Duodenal mucosa (tissue), 2 donors: Measurements from ENCODE around the gene LRG1.

Experiments used
- H3K27ac ChIP-seq: one replicate; pipeline ENCODE4 v1.7.0; 2013; ENCODE audit warnings: low read depth, low read length
- H3K27me3 ChIP-seq, 2 donors: one replicate each; pipeline ENCODE4 v1.7.0; 2013; ENCODE audit warnings: low read length in 2 of 2, control low read depth in 1 of 2; ENCODE audit not compliant: insufficient read depth in 2 of 2, control insufficient read depth in 1 of 2
- H3K36me3 ChIP-seq, 2 donors: one replicate each; pipeline ENCODE4 v1.7.0; 2013; ENCODE audit warnings: low read length in 2 of 2, control low read depth in 1 of 2; ENCODE audit not compliant: insufficient read depth in 2 of 2, control insufficient read depth in 1 of 2
- H3K4me1 ChIP-seq, 2 donors: one replicate each; pipeline ENCODE4 v1.7.0; 2013; ENCODE audit warnings: low read length in 2 of 2, control low read depth in 1 of 2; ENCODE audit not compliant: insufficient read depth in 2 of 2, control insufficient read depth in 1 of 2
- H3K4me3 ChIP-seq, 2 donors: one replicate each; pipeline ENCODE4 v1.7.0; 2013; ENCODE audit warnings: low read length in 2 of 2, low read depth in 1 of 2
- H3K9ac ChIP-seq, 2 donors: one replicate each; pipeline ENCODE4 v1.7.0; 2013; ENCODE audit warnings: low read length in 2 of 2, low read depth in 1 of 2
- H3K9me3 ChIP-seq, 2 donors: one replicate each; pipeline ENCODE4 v1.7.0; 2013; ENCODE audit warnings: low read length in 2 of 2, control low read depth in 1 of 2; ENCODE audit not compliant: control insufficient read depth in 1 of 2

The LRG1 gene

DNA sequence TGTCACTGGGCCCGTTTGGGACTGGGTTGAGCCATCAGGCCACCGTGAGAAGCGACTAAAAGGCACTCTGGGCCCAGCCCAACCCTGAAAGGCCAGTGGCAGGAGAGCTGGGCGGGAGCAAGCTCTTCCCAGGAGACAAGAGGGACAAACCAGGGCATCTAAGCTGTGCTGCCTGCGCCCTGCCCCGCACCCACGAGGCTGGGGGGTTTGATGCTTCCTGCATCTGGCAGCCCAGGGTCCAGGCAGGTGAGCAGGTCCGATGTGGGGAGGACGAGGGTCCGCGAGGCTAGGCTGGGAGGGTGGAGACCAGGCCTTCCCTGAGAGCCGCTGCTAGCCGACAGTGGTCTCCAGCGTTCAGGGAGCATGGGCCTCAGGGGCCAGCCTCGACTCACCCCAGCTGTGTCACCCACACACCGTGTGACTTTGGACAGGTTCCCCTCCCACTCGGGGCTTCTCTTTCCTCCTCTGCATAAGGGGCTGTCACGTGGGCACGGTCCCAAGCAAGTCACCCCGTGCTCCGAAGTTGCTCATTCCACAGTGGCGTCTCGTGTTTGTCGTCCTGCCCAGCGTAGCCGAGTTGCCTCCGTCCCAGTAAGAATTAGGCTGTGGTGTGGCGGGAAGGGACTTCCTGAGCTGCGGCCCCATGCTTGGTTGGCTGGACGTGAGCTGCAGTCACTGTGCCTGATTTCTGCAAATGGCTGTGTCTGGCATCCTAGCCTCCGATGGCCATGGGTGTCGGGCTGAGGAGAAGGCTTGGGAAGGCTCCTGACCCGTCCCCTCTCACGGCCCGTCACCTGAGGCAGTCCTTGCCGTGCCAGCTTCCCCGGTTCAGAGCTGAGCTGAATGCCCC, 37.3 kb downstream of the LRG1 start:
- Histone ChIP-seq H3K27me3 (no peaks in the 10 kb centered on the region), H3K9ac (no peak overlapping the region), H3K4me3 (no peak overlapping the region), H3K27ac (no peak overlapping the region), H3K36me3 (peaks cover 13 to 42% of the 10 kb centered on the region in 2 donors), H3K9me3 (no peaks in the 10 kb centered on the region), H3K4me1 (no peaks in the 10 kb centered on the region)

DNA sequence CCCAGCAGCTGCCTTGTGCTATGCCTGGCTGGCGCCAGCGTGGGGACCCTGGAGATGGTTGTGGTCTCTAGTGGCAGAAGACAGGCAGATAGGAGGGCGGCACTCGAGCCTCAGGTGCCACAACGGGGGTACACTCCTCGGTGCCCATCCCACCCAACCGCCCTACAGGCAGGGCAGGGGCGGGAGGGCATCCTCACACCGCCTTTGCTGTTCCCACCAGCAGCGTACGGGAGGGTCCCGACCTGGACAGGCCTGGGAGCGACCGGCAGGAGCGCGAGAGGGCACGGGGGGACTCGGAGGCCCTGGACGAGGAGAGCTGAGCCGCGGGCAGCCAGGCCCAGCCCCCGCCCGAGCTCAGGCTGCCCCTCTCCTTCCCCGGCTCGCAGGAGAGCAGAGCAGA, 38.1 kb downstream of the LRG1 start:
- H3K9ac ChIP-seq, result no peak overlapping the region
- H3K9me3 ChIP-seq, result no peaks in the 10 kb centered on the region
- H3K36me3 ChIP-seq, result peaks cover 13 to 42% of the 10 kb centered on the region in 2 donors
- no peaks in the 10 kb centered on the region for H3K4me1 ChIP-seq
- H3K27ac ChIP-seq, result no peak overlapping the region
- H3K4me3 ChIP-seq, result no peak overlapping the region
- no peaks in the 10 kb centered on the region for H3K27me3 ChIP-seq

DNA sequence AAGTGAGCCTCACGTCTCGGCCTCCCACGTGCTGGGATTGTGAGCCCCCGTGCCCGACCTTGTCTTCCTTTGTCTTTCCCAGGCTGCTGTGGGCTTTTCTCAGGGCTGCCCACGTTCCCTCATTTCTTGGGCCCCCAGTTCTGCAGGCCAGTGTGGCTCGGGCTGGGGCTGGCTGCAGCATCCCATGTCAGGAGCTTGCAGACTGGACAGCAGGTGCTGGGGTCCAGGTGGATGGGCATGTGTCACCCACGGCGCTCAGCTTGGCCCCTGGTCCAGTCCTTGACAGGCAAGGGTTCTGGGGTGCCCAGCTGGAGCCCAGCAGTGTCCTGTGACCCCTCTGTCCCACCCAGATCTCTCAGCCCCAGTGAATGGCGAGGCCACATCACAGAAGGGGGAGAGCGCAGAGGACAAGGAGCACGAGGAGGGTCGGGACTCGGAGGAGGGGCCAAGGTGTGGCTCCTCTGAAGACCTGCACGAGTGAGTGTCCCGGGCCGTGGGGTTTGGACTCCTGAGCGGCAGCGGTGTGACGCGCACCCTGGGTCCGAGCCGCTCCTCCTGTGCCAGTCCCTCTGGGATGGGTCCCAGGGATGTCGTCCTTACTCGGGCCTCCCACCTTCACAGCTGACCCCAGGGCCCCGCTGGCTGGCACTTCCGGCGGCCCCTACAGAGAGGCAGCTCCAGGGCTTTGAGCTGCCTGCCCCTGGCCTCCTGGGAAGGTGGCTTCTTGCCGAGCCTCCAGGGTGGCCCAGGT, 38.8 kb downstream of the LRG1 start:
- no peaks in the 10 kb centered on the region for H3K4me1 ChIP-seq
- no peak overlapping the region for H3K4me3 ChIP-seq
- no peaks in the 10 kb centered on the region for H3K9me3 ChIP-seq
- no peak overlapping the region for H3K27ac ChIP-seq
- H3K36me3 ChIP-seq, result peaks cover 13 to 48% of the 10 kb centered on the region in 2 donors
- H3K27me3 ChIP-seq, result no peaks in the 10 kb centered on the region
- H3K9ac ChIP-seq, result no peak overlapping the region

DNA sequence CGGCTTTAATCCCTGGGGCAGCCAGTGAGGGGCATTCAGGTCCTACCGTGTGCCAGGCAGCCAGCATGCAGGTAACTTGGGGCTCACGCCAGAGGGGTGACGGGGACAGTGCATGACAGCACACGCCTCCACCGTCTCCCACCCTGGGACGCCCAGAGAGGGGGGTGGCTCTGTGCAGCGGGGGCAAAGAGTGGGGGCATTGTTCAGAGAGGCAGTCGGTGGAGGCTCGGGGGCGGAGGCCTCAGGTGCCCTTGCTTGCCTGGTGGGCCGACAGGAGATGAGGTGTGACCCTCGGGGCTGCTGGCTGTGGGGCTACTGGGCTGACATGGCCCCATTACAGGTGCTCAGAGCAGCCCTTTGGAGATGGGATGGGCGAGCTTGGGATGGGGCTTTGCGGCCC, 40.0 kb downstream of the LRG1 start:
- H3K27ac ChIP-seq, result no peak overlapping the region
- no peaks in the 10 kb centered on the region for H3K27me3 ChIP-seq
- H3K36me3 ChIP-seq, result peaks cover 9 to 49% of the 10 kb centered on the region in 2 donors
- H3K9me3 ChIP-seq, result no peaks in the 10 kb centered on the region
- no peaks in the 10 kb centered on the region for H3K4me1 ChIP-seq
- H3K9ac ChIP-seq, result no peak overlapping the region
- no peak overlapping the region for H3K4me3 ChIP-seq

DNA sequence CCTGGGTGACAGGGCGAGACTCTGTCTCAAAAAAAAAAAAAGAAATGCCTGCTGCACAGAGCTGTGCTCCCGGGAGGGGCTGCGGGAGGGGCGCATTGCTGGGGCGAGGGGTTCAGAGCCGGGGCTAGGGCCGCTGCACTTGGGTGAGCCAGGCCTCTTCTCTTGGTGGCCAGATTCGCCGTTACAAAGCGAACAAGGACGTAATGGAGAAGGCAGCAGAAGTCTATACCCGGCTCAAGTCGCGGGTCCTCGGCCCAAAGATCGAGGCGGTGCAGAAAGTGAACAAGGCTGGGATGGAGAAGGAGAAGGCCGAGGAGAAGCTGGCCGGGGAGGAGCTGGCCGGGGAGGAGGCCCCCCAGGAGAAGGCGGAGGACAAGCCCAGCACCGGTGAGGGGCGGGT, 40.5 kb downstream of the LRG1 start:
- Histone ChIP-seq H3K27ac (no peak overlapping the region), H3K9ac (no peak overlapping the region), H3K4me3 (no peak overlapping the region), H3K27me3 (no peaks in the 10 kb centered on the region), H3K36me3 (peaks cover 9 to 51% of the 10 kb centered on the region in 2 donors), H3K4me1 (no peaks in the 10 kb centered on the region), H3K9me3 (no peaks in the 10 kb centered on the region)

DNA sequence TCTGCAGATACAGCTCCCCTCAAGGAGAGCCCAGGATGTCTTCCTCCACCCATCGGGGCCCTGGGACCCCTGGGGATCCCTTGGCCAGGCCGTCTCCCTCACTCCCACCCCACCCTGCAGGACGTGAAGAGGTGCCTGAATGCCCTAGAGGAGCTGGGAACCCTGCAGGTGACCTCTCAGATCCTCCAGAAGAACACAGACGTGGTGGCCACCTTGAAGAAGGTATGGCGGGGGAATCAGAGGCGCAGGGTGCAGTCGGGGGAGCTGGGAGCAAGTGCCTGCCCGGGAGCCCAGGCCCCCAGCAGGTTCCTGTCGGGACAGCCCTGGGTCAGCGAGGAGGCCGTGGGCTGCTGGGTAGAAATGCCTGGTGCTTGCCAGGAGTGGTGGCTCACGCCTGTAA, 41.1 kb downstream of the LRG1 start:
- Histone ChIP-seq H3K9ac (no peak overlapping the region), H3K36me3 (peaks cover 9 to 55% of the 10 kb centered on the region in 2 donors), H3K27ac (no peak overlapping the region), H3K4me1 (no peaks in the 10 kb centered on the region), H3K27me3 (no peaks in the 10 kb centered on the region), H3K4me3 (no peak overlapping the region), H3K9me3 (no peaks in the 10 kb centered on the region)

DNA sequence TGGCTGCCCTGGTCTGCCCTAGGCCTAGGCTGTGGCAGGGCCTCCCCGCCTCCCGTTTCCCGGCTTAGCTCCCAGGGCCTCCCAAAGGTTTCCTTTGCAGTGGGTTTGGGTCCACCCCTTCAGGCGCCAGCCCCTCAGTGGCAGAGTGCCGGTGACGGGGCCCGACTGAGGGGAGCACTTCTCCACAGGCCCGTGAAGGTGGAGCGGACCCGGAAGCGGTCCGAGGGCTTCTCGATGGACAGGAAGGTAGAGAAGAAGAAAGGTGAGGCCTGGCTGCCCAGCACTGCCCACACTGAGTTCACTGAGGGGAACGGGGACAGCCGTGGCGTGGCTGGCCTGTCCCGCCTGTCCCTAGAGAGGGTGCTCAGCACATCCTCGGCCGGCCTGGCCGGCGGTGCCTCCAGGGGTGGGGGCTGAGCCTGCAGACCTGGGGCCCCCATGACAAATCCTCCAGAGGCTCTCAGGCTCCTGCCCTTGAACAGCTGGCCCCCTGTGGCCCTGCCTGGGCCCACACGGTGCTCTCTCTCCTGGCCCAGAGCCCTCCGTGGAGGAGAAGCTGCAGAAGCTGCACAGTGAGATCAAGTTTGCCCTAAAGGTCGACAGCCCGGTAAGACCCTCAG, 42.0 kb downstream of the LRG1 start:
- Histone ChIP-seq H3K27me3 (no peaks in the 10 kb centered on the region), H3K4me1 (no peaks in the 10 kb centered on the region), H3K4me3 (no peak overlapping the region), H3K27ac (no peak overlapping the region), H3K9me3 (no peaks in the 10 kb centered on the region), H3K36me3 (peaks cover 9 to 63% of the 10 kb centered on the region in 2 donors), H3K9ac (no peak overlapping the region)

DNA sequence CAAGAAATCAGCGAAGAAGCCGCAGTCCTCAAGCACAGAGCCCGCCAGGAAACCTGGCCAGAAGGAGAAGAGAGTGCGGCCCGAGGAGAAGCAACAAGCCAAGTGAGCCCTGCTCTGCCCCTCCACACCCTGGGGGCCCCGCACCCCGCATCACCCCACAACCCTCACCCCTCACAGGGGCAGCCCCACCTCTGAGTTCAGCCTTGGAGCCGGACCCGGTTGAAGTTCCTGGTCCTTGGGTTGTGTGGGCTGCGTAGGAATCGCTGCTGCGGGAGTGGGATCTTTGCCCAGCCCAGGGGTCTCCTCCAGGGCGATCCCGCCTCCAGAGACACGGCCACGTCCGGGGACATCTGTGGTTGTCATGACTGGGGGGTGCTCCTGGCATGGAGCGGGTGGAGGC, 43.5 kb downstream of the LRG1 start:
- H3K36me3 ChIP-seq, result peaks cover 9 to 65% of the 10 kb centered on the region in 2 donors
- no peak overlapping the region for H3K9ac ChIP-seq
- no peak overlapping the region for H3K4me3 ChIP-seq
- no peak overlapping the region for H3K27ac ChIP-seq
- H3K4me1 ChIP-seq, result no peaks in the 10 kb centered on the region
- no peaks in the 10 kb centered on the region for H3K9me3 ChIP-seq
- H3K27me3 ChIP-seq, result no peaks in the 10 kb centered on the region

DNA sequence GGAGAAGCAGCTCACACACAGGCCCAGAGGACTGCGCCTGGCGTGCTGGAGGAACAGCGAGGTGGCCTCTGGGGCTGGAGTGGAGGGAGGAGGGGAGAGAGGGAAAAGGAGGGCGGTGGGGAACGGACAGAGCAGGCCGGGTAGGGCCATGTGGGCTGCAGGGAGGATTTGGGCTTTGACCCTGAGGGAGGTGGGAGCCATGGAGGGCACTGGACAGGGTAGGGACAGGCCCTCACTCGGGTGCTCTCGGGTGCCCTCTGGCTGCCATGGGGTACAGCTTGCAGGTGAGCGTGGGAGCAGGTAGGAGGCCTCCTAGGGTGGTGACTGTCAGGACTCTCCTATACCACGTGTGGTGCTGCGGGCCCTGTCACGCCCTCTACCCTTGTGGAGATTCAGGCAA, 44.4 kb downstream of the LRG1 start:
- Histone ChIP-seq H3K4me1 (no peaks in the 10 kb centered on the region), H3K4me3 (no peak overlapping the region), H3K9me3 (no peaks in the 10 kb centered on the region), H3K27me3 (no peaks in the 10 kb centered on the region), H3K36me3 (peaks cover 9 to 59% of the 10 kb centered on the region in 2 donors), H3K9ac (no peak overlapping the region), H3K27ac (no peak overlapping the region)

DNA sequence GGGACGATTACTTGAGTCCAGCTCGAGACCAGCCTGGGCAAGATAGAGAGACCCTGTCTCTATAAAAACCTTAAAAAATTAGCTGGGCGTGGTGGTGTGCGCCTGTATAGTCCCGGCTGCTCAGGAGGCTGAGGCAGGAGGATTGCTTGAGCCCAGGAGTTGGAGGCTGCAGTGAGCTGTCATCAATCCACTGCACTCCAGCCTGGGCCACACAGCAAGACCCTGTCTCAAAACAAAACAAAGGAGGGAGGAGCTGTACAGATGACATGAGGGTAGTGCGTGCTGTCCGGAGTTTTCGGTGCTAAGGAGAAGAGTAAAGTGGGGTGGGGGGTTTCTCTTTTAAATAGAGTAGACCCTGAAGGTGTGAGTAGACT, 45.2 kb downstream of the LRG1 start:
- H3K9ac ChIP-seq, result no peak overlapping the region
- no peaks in the 10 kb centered on the region for H3K27me3 ChIP-seq
- no peak overlapping the region for H3K4me3 ChIP-seq
- H3K9me3 ChIP-seq, result no peaks in the 10 kb centered on the region
- H3K36me3 ChIP-seq, result peaks cover 9 to 67% of the 10 kb centered on the region in 2 donors
- no peak overlapping the region for H3K27ac ChIP-seq
- no peaks in the 10 kb centered on the region for H3K4me1 ChIP-seq
